ENCODE data around the gene LRCH1. TPM values are rescaled to one million over a fixed set of nuclear protein-coding genes. Genes with fewer than 3 reads are reported as not detected.

The LRCH1 gene
- total RNA-seq, 1 donor from 2014 or later = 22.0 TPM

- peak; percentile 84 for DNase-seq (ENCODE audit: low read depth)
These were observed 80.4 kb downstream of the LRCH1 start for GRCh38 chr13:46633416-46633815.

- no peak for DNase-seq (ENCODE audit: low read depth)
These were observed 83.5 kb downstream of the LRCH1 start for GRCh38 chr13:46636451-46636850.

DNA sequence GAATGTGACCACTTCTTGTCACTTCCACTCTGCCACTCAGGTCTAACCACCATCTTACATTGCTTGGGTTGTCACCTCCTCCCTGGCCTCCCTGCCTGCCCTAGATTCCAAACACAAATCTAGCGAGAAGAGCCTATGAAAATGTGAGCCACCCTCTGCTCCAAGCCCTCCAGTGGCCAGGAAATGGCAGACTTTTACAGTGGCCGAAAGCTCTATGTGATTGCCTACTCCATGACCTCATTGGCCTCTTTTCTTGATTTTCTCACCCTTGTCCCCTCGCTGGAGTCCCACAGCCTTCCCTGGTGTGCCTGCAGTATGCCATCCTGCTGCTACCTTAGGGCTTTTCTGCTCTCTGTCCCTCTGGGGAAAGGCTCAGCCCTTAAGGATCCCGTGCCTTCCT lies 84.2 kb downstream of the LRCH1 start:
- no peak for DNase-seq (ENCODE audit: low read depth)

- DNase-seq (ENCODE audit: low read depth) = no peak
These were observed 85.3 kb downstream of the LRCH1 start for GRCh38 chr13:46638262-46638661.

DNA sequence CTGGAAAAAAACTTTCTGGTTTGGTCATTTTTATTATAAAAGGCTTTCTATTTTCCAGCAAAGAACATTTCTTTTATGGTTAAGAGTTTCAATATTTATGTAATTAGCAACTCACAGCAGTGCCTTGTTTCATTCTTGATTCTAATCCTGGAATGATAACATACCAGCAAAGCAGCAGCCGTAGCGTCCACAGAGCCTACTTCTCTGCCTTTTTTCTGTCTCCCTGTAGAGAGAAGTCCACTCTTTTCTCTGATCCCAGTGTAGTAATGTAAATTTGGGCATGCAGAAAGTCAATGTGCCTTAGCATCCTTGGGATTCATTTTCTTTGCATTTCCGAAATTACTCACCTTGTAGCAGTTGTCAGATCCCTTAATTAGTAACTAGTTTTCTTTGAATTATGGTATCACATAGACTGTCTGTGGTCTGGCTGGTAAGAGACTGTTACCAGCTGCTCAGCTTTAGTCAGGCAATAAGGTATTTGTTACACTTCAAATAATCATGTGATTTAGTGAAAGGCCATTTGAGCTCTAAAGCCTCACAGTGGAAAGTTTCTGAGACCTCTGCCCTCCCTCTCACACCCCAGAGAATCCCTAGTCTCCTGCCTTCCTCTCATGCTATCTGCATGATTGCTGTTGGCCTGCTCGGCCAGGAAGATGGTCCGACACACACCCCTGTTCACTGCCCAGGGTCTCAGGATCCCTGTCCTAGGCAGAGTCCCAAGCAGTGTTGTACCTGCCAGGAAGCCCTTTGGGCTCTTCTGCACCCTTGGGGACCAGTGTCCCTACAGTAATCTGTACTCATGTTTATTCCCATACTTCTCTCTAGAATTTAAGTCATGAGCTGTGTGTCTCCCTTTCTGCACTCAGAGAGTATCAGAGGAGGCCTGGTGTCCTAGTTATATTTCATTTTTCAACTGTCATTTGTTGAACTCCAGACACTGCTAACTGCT lies 86.3 kb downstream of the LRCH1 start:
- DNase-seq (ENCODE audit: low read depth) = peak; percentile 90

DNA sequence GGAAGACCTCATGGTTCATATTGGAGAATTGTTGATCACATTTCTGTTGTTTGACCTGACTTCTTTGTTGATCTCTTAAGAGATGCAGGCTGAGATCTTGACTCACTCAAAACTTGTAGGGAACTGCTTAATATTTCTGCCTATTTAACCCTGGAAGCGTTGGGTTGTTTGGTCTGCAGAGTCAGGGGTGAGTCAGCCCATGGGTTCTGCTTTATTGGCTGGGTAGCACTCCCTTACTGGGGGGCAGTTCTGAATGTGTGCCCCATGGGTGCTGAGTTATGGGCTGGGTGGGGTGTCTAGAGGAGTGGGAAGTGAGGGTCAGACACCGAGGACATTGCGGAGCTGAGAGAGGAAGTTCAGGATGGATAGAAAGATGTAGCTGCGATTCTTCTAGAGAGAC lies 87.9 kb downstream of the LRCH1 start:
- peak; percentile 84 for DNase-seq (ENCODE audit: low read depth)

- peak; percentile 81 for DNase-seq (ENCODE audit: low read depth)
These were observed 88.5 kb downstream of the LRCH1 start for GRCh38 chr13:46641274-46642081.

DNA sequence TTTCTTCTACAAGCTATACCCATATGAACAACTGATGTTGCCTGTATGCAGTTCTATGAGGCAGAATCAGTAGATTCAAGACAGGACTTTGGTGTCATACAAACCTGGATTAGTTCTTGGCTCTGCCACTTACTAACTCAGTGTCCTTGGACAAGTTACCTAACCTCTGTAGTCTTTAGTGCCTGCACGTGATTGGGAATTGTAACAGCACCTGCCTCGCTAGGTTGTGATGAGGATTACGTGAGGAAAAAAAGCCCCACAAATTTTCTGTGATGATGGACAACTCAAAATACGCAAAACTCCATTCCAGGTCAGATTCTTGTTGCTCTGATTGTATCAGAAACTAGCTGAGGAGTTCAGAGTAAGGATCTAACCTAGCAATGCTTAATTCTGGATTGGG lies 89.3 kb downstream of the LRCH1 start:
- DNase-seq (ENCODE audit: low read depth) = no peak

DNA sequence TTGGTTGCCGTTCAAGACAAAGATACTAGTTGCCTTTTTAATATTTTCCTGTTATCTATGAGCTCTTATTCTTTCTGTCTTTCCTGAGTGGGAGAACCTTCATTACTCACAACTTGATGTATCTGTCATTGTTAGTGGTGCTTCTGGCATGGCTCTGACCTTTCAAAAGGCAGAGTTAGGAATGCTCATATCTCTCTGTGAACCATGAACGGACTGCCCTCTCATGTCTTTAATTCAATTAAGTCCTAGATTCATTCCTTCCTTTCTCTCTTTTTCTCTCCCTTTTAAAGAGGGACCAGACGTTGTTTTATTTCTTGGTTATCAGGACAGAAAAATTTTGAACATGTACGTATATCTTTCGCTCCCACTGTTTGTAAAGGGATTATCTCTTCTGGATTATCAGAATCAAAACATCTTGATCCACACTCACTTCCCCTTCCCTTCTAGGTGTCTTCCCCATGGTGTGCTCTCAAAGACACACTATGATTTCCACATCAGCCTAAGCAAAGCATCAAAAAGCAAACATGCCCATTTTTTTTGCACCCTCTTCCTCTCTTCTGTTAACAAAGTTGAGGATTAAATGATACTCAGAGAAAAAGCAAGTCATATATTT lies 90.3 kb downstream of the LRCH1 start:
- DNase-seq (ENCODE audit: low read depth) = no peak

DNA sequence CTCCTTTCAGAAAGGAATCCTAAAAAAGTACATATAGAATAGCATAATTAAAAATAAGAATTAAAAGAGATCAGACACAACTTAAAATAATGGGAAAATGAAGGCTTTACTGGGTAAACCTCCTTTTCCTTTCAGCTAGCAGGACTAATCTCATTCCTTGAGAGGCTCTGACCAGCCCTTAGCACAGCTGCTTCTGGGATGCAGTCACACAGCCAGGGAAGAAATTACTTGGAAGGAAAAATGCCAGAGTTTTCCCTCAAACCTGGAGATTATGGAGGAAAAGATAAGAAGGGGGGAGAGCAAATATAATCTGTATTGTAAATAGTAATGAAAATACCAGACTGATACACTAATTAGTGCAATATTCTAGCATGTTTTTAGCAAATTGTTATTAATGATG lies 91.8 kb downstream of the LRCH1 start:
- no peak for DNase-seq (ENCODE audit: low read depth)

DNA sequence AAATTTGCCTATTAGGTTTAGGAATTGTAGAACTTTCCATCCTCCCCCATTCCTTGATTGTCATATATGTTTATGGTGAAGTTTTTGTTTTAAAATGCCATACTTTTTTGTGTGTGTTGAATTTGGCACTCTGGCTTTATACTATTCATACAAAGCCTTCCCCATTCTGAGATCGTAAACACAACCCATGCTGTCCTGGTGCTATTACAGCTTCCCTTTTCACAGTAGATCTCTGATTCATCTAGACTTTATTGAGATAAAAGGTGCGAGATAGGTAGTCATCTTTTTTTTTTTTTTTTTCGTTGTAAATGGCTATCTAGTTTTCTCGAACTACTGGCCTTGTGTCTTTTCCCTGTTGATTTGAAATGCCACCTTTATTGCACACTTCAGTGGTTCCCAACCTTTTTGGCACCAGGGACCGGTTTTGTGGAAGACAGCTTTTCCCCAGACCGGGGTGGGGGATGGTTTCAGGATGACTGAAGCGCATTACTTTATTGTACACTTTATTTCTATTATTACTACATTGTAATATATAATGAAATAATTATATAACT lies 94.6 kb downstream of the LRCH1 start:
- no peak for DNase-seq (ENCODE audit: low read depth)

DNA sequence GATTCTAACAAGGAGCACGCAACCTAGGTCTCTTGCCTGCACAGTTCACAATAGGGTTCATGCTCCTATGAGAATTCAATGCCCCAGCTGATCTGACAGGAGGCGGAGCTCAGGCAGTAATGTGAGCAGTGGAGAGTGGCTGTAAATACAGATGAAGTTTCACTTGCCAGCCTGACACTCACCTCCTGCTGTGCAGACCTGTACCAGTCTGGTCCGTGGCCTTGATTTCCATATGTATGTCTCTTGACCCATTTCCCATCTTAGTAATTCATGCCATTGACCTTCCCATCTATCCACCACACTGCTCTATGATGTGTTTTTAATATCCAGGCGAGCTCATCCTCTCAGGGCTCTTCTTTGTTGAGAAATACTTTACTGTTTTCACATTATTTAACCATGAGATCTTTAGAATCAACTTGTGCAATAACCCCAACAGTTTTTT lies 95.2 kb downstream of the LRCH1 start:
- DNase-seq (ENCODE audit: low read depth) = peak; percentile 65

GRCh38 chr13:46649816-46650215 lies 96.8 kb downstream of the LRCH1 start:
- DNase-seq (ENCODE audit: low read depth) = no peak

DNA sequence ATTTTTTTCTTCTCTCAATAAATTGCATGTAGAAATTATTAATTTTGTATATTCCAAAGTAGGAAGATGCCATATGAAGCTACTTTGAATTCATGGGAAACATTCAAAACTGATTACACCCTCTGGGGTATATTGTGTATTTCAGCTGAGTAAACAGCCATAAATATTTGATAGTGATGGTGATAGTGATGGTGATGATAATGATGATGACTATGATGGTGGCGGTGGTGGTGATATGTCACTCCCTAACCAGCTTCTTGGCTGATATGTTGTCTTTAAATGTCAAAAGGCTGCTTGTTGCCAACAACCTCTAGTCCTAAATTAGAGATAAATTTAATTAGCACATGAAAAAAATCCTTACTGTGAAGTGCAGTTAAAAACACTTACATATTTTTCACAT lies 102.0 kb downstream of the LRCH1 start:
- no peak for DNase-seq (ENCODE audit: low read depth)

DNA sequence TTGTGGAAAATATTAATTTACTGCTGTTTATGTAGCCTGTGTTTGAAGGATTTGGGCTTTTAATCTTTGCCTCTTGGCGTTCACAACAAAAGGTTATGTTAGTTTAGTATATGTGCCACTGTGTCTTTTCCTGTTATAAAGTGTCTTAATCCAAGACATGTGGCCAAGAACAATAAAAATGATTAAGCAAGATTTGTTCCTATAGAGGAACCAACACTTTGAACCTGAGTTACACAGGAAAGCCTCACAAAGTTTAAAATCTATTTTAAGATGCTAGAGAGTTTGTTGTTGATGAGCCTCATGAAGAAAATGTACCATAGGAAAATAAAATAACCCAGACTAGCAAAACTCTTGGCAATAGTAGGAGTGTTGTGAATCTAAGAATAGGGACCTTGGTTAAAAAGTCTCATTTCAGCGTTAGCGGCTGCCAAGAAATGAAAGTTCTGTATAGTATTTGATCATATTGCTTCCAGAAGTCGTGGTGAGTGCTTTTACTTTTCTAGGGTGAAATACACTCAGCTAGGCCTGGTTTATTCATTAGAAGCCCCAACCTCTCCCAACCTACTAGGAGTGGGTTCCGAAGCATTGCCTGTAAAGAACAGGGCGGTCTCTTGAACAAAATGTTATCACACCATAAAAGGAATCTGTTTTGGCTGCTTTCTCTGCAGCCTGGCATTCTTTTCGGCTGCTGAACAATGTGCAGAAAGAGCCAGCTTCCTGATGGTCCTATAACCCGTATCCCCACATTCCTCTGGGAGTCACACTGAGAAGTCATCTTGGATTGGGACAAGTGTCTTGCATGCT lies 102.6 kb downstream of the LRCH1 start:
- no peak for DNase-seq (ENCODE audit: low read depth)

DNA sequence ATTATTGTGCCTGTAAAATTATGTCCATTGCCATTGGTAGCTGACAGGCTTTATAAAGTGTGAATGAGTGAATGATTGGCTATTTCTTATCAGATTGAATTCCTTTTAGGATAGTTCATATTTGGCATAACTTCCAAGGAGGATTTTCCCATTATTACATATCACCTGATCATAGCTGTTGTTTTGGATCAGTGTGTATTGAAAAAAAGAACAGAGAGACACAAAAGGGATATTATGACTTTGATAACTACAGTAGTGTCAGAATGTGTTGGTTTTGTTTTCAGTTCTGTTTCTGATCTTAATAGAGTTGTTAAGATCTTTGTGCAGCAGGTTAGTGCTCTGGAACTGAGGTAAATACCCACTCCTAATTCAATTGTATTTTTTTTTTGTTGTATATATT lies 103.8 kb downstream of the LRCH1 start:
- DNase-seq (ENCODE audit: low read depth) = no peak

DNA sequence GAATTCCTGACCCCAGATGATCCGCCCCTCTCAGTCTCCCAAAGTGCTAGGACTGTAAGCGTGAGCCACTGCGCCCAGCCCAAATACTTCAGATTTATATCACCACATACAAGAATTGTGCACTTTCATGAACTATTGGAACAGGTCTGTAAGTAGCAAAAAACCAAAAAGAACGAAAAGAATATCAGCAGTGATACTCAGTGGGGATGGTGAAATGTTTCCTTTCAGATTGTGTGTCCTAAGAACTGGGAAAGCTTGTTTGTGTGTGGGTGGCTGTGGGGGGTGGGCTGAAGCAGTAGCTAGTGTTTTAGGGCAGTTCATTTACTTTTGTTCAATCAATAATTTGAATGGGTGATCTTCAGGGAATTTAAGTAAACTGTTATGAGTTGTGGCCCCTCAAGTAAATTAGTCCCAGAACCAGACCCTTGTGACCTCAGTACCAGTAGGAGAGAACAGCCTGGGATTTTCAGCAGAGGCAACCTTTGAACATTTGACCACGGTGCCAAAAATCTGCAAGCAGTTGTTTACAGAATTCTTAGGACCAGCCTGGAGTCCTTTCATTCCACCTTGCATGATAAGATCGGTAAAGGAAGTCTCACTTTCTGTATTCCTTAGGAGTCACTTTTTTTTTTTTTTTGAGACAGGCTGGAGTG lies 106.6 kb downstream of the LRCH1 start:
- peak; percentile 59 for DNase-seq (ENCODE audit: low read depth)

GRCh38 chr13:46660416-46660815 lies 107.4 kb downstream of the LRCH1 start:
- DNase-seq (ENCODE audit: low read depth) = no peak

DNA sequence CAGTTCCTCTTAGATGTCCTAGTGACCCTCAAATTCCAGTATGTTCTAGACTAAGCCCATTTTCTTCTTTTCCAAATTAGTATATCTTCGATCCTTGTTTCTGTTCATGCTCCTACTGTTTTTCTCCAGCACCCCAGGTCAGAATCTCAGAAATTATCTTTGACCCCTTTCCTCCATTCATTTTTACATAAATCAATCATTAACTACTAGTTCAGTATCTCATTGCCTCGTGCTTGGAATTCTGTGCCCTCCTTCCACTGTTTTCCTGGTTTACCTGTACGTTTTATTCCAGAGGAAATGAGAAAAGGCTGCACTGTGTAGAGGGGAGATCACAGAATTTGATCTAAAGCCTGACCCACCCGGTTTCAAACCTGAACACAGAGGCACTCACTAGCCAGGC lies 107.9 kb downstream of the LRCH1 start:
- DNase-seq (ENCODE audit: low read depth) = no peak

DNA sequence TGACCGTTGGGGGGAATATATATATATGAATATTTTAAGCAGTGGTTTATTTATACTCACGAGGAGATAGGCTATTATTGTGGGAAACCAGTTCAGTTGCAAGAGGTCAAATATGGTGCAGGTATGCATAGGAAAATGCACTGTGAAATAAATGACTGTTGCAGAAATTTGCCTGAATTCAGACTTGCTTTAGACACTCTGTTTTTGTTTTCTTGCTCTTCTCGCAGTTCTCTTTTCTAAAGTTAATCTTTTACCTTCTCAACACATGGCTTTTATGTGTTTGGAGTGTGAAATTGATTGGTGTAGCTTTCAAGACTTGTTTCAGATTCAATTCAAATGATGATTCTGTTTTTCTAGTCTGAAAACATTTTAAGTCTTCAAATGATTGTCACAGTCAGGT lies 109.7 kb downstream of the LRCH1 start:
- DNase-seq (ENCODE audit: low read depth) = peak; percentile 71
